ENCODE results near the gene DYNC1H1. TPM values are rescaled to one million over a fixed set of nuclear protein-coding genes. Genes with fewer than 3 reads are reported as not detected.

The DYNC1H1 gene
- total and polyA plus RNA-seq, 2 experiments from 2014 or later: 141 to 405 TPM

GRCh38 chr14:102050625-102051024 is 86.3 kb downstream of the DYNC1H1 start:
- no peaks in the 10 kb centered on the region for H3K9me2 ChIP-seq (replicated peaks; ENCODE audit: insufficient read depth)
- H2AFZ ChIP-seq: no peak overlapping the region
- H3K9me3 ChIP-seq (ENCODE audit: low read depth): no peaks in the 10 kb centered on the region
- H3K27ac ChIP-seq: no peak overlapping the region
- no peaks in the 10 kb centered on the region for H3K27me3 ChIP-seq
- no peaks in the 10 kb centered on the region for H3K79me2 ChIP-seq
- no peak overlapping the region for H3K4me3 ChIP-seq
- H3K4me1 ChIP-seq (ENCODE audit: insufficient read depth): no peaks in the 10 kb centered on the region
- no peak overlapping the region for H3K4me2 ChIP-seq
- H3K36me3 ChIP-seq (replicated peaks; ENCODE audit: insufficient read depth, low read depth): no peaks in the 10 kb centered on the region
- TF ChIP-seq EZH2 (IDR thresholded peaks at IDR 0.05; ENCODE audit: borderline replicate concordance): no peak
- no peaks in the 10 kb centered on the region for H4K20me1 ChIP-seq (ENCODE audit: insufficient read depth, poor library complexity, severe bottlenecking)
- DNase-seq (ENCODE audit: low spot score): no peak
- WGBS (ENCODE audit: low lambda C conversion rate, missing lambda C conversion rate): 90% methylated on average over 11 of the region's 11 CpGs

- Histone ChIP-seq H3K27me3 (no peaks in the 10 kb centered on the region), H3K4me1 (ENCODE audit: insufficient read depth) (no peaks in the 10 kb centered on the region), H2AFZ (no peak overlapping the region), H4K20me1 (ENCODE audit: insufficient read depth, poor library complexity, severe bottlenecking) (no peaks in the 10 kb centered on the region), H3K9me2 (replicated peaks; ENCODE audit: insufficient read depth) (no peaks in the 10 kb centered on the region), H3K4me2 (no peak overlapping the region), H3K36me3 (replicated peaks; ENCODE audit: insufficient read depth, low read depth) (no peaks in the 10 kb centered on the region), H3K27ac (no peak overlapping the region), H3K79me2 (no peaks in the 10 kb centered on the region), H3K9me3 (ENCODE audit: low read depth) (no peaks in the 10 kb centered on the region), H3K4me3 (no peak overlapping the region)
- WGBS (ENCODE audit: low lambda C conversion rate, missing lambda C conversion rate): 97% methylated on average over 10 of the region's 10 CpGs
- DNase-seq (ENCODE audit: low spot score): no peak
- TF ChIP-seq EZH2phosphoT487 (IDR thresholded peaks at IDR 0.05; ENCODE audit: low read depth, severe bottlenecking, unreplicated experiment) (no peak), CTCF (IDR thresholded peaks at IDR 0.05; ENCODE audit: poor library complexity) (no peak), EZH2 (IDR thresholded peaks at IDR 0.05; ENCODE audit: borderline replicate concordance) (no peak)
Measured at GRCh38 chr14:102052522-102052921, 88.1 kb downstream of the DYNC1H1 start.

- Histone ChIP-seq H2AFZ (no peak overlapping the region), H3K27me3 (no peaks in the 10 kb centered on the region), H3K9me2 (replicated peaks; ENCODE audit: insufficient read depth) (no peaks in the 10 kb centered on the region), H3K4me3 (no peak overlapping the region), H3K4me1 (ENCODE audit: insufficient read depth) (no peaks in the 10 kb centered on the region), H4K20me1 (ENCODE audit: insufficient read depth, poor library complexity, severe bottlenecking) (no peaks in the 10 kb centered on the region), H3K27ac (peak overlapping the region; percentile 20), H3K4me2 (no peak overlapping the region), H3K9me3 (ENCODE audit: low read depth) (no peaks in the 10 kb centered on the region), H3K79me2 (no peaks in the 10 kb centered on the region), H3K36me3 (replicated peaks; ENCODE audit: insufficient read depth, low read depth) (no peaks in the 10 kb centered on the region)
- peak; percentile 43 for DNase-seq (ENCODE audit: low spot score)
- TF ChIP-seq EZH2 (IDR thresholded peaks at IDR 0.05; ENCODE audit: borderline replicate concordance) (no peak), EZH2phosphoT487 (IDR thresholded peaks at IDR 0.05; ENCODE audit: low read depth, severe bottlenecking, unreplicated experiment) (no peak), CTCF (IDR thresholded peaks at IDR 0.05; ENCODE audit: poor library complexity) (no peak)
- WGBS (ENCODE audit: low lambda C conversion rate, missing lambda C conversion rate): 79% methylated on average over 23 of the region's 24 CpGs
Measured at GRCh38 chr14:102055181-102055901, 91.0 kb downstream of the DYNC1H1 start.

- no peaks in the 10 kb centered on the region for H3K4me1 ChIP-seq (ENCODE audit: insufficient read depth)
- H3K79me2 ChIP-seq: no peaks in the 10 kb centered on the region
- WGBS (ENCODE audit: low lambda C conversion rate, missing lambda C conversion rate): 93% methylated on average over 31 of the region's 31 CpGs
- H3K27ac ChIP-seq: no peak overlapping the region
- no peak overlapping the region for H3K4me3 ChIP-seq
- no peaks in the 10 kb centered on the region for H3K9me3 ChIP-seq (ENCODE audit: low read depth)
- no peak for DNase-seq (ENCODE audit: low spot score)
- no peaks in the 10 kb centered on the region for H3K27me3 ChIP-seq
- H3K36me3 ChIP-seq (replicated peaks; ENCODE audit: insufficient read depth, low read depth): no peaks in the 10 kb centered on the region
- no peaks in the 10 kb centered on the region for H4K20me1 ChIP-seq (ENCODE audit: insufficient read depth, poor library complexity, severe bottlenecking)
- no peaks in the 10 kb centered on the region for H3K9me2 ChIP-seq (replicated peaks; ENCODE audit: insufficient read depth)
- H2AFZ ChIP-seq: no peak overlapping the region
- TF ChIP-seq EZH2 (IDR thresholded peaks at IDR 0.05; ENCODE audit: borderline replicate concordance): no peak
- TF ChIP-seq EZH2phosphoT487 (IDR thresholded peaks at IDR 0.05; ENCODE audit: low read depth, severe bottlenecking, unreplicated experiment): no peak
- no peak for TF ChIP-seq CTCF (IDR thresholded peaks at IDR 0.05; ENCODE audit: poor library complexity)
- no peak overlapping the region for H3K4me2 ChIP-seq
Measured at GRCh38 chr14:102056694-102057442, 92.5 kb downstream of the DYNC1H1 start.

All from hepatocyte (in vitro differentiated cells).